Endothelial cell of umbilical vein (primary cell): ENCODE measurements around the gene DIP2A.

ENCODE experiments used
- EZH2 ChIP-seq: IDR thresholded peaks from 2 replicates; pipeline ENCODE4 v1.6.1; 2012; ENCODE audit warnings: borderline replicate concordance, low read depth, mild to moderate bottlenecking, moderate library complexity, low read length, inconsistent platforms; ENCODE audit not compliant: severe bottlenecking
- TF ChIP-seq, protein P1 (sequence below), 2 donors: IDR thresholded peaks; 1 replicate in 1 of 2; 2 replicates in 1 of 2; pipeline ENCODE4 v1.5.1; 2011; ENCODE audit warnings: low read length in 2 of 2, mild to moderate bottlenecking in 2 of 2, moderate library complexity in 2 of 2, control low read depth in 1 of 2, inconsistent platforms in 1 of 2, low read depth in 1 of 2; ENCODE audit not compliant: insufficient read depth in 1 of 2; ENCODE audit errors: extremely low read depth in 1 of 2
- TF ChIP-seq, protein P2 (sequence below): IDR thresholded peaks from 2 replicates; pipeline ENCODE4 v1.6.1; 2011; ENCODE audit not compliant: insufficient read depth, insufficient read length

DNA sequence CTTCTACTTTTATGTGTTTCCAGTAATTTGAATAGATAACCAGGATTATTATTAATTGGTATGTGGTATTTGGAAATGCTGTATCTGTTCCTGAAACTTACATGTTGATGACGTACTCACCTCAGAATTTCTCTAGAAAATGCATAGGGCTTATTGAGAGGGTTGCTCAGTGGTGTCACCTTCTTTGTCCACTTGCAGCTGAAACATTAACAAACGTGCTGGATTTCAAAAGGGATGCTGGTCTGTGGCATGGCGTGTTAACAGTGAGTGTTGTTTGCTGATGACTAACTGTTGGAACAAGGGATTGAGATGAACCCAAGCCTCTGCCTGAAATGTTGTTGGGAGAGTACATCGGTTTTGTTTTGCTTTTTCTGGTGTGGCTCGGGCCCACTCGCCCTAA is 78.3 kb downstream of the DIP2A start:
- no peak for TF ChIP-seq EZH2
- TF ChIP-seq, protein P1, sequence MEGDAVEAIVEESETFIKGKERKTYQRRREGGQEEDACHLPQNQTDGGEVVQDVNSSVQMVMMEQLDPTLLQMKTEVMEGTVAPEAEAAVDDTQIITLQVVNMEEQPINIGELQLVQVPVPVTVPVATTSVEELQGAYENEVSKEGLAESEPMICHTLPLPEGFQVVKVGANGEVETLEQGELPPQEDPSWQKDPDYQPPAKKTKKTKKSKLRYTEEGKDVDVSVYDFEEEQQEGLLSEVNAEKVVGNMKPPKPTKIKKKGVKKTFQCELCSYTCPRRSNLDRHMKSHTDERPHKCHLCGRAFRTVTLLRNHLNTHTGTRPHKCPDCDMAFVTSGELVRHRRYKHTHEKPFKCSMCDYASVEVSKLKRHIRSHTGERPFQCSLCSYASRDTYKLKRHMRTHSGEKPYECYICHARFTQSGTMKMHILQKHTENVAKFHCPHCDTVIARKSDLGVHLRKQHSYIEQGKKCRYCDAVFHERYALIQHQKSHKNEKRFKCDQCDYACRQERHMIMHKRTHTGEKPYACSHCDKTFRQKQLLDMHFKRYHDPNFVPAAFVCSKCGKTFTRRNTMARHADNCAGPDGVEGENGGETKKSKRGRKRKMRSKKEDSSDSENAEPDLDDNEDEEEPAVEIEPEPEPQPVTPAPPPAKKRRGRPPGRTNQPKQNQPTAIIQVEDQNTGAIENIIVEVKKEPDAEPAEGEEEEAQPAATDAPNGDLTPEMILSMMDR (IDR thresholded peaks at IDR 0.05; ENCODE audit: extremely low read depth in 1 of 2, insufficient read depth in 1 of 2, low read depth in 1 of 2, low read length in 2 of 2): no peak
- TF ChIP-seq, protein P2, sequence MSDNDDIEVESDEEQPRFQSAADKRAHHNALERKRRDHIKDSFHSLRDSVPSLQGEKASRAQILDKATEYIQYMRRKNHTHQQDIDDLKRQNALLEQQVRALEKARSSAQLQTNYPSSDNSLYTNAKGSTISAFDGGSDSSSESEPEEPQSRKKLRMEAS: no peak
